Measurements from ENCODE around the gene RMI1.

The RMI1 gene

DNA sequence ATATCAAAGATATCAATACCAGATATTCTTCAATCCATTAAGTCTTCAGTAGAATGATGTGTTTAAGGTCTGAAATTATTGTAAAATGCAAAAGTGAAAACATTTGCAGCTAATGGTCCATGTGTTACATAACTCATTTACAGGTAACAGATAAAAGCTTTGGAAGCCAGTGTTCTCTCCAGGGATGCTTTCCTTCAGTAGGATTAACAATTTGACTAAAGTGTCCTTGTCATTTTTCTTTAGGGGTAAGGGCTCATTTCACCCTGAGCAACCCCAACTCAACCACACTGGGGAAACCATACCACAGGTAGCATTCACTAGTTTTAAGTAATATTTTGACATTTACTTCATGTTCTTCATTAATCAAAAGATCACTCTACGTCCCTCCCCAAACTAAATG lies 13.5 kb upstream of the RMI1 start:
- TF ChIP-seq, protein P1, sequence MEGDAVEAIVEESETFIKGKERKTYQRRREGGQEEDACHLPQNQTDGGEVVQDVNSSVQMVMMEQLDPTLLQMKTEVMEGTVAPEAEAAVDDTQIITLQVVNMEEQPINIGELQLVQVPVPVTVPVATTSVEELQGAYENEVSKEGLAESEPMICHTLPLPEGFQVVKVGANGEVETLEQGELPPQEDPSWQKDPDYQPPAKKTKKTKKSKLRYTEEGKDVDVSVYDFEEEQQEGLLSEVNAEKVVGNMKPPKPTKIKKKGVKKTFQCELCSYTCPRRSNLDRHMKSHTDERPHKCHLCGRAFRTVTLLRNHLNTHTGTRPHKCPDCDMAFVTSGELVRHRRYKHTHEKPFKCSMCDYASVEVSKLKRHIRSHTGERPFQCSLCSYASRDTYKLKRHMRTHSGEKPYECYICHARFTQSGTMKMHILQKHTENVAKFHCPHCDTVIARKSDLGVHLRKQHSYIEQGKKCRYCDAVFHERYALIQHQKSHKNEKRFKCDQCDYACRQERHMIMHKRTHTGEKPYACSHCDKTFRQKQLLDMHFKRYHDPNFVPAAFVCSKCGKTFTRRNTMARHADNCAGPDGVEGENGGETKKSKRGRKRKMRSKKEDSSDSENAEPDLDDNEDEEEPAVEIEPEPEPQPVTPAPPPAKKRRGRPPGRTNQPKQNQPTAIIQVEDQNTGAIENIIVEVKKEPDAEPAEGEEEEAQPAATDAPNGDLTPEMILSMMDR (IDR thresholded peaks at IDR 0.05; ENCODE audit: low read depth, low read length, missing control alignments), result no peak
- DNase-seq (ENCODE audit: low read depth), result no peak
- H3K4me3 ChIP-seq (ENCODE audit: low read depth, low read length), result no peak overlapping the region

DNA sequence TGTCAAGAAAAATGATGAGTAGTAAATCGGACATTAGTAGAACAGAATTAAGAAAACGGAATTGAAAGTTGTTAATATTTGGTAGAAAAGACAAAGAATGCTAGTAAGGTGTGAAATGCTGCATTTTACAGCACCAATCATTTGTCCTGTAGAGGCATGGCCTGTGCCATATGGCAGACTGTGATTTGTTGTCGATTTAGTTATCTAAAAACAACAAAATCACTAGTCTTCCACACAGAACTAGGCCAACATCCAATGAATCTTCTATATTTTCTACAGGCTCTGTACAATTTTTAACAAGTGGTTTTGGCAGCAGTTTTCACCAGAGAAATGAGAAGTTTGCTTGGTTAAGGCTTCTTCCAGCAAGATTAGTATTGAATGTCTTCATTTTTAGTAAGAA lies 11.0 kb upstream of the RMI1 start:
- TF ChIP-seq, protein P1 (IDR thresholded peaks at IDR 0.05; ENCODE audit: low read depth, low read length, missing control alignments), result no peak
- no peak for DNase-seq (ENCODE audit: low read depth)
- no peak overlapping the region for H3K4me3 ChIP-seq (ENCODE audit: low read depth, low read length)

DNA sequence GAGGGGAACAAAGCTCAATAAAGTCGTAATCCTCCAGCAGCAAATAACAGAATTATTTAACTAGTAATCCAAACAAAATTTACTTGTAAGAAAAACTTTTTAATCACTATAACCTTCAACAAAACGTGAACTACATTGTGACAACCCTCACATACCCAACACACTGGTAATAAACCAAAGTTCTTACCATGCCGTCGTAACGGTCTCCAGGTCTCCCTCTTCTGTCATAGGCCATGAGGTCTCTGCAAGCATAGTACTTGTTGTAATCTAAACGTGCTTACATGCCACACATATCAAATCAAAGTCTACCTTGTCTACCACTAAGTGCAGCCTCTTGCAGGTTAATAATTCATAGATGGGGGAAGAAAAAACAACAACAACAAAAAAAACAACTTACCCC lies 9.1 kb upstream of the RMI1 start:
- TF ChIP-seq, protein P1 (IDR thresholded peaks at IDR 0.05; ENCODE audit: low read depth, low read length, missing control alignments), result no peak
- no peak for DNase-seq (ENCODE audit: low read depth)
- no peak overlapping the region for H3K4me3 ChIP-seq (ENCODE audit: low read depth, low read length)

DNA sequence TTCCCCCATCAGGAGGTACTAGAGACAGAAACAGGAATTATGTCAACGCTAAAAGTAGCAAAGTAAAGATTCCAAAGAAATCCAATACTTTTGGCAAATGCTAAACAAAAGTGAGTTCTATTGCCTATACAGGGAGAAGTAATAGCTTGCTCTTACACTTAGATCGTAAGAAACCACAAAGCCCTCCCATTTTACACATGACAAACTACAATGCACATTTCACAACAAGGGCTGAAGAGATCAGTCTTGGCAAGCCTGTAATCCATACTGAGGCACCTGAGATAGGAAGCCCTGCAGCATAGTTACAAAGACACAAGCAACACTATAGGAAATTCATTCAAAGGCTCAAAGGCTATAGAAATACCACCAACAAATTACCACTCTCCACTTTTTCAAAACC lies 8.3 kb upstream of the RMI1 start:
- no peak overlapping the region for H3K4me3 ChIP-seq (ENCODE audit: low read depth, low read length)
- no peak for DNase-seq (ENCODE audit: low read depth)
- TF ChIP-seq, protein P1 (IDR thresholded peaks at IDR 0.05; ENCODE audit: low read depth, low read length, missing control alignments), result no peak

DNA sequence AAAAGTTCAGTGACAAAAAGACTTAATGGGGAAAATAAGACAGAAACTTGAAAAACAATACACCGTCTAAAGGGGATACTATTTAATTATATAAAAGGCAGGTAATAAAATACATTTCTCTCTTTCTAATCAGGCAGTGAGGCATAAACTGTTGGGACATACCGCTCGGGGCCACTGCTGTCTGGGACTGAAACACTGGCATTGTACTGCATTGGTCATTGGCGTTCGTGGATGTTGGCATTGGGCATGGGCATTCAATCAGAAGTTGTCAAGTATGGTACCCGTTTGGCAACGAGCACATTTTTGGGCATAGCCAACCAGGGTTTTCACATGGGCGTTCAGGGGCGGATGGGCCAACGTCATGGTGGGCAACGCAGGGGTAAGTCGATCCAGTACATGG lies 5.3 kb upstream of the RMI1 start:
- TF ChIP-seq, protein P1 (IDR thresholded peaks at IDR 0.05; ENCODE audit: low read depth, low read length, missing control alignments), result no peak
- no peak overlapping the region for H3K4me3 ChIP-seq (ENCODE audit: low read depth, low read length)
- DNase-seq (ENCODE audit: low read depth), result no peak

DNA sequence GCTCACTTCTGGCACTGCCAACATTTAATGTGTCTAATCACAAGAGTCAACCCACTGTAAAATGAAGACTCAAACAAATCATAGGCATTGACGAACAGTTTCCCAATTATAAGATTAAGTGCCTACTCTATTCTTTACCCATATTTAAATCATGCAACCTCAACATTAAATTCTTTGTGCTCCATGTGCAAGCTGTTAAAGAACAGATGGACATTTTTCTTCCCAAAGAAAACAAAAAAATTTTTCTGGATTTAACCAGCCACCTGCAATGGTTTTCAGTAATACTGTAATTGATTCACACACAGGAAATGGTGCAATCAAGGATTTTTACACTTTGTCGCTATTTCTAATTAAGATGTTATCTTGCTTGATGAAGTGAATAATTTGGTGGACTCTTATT lies 4.2 kb upstream of the RMI1 start:
- H3K4me3 ChIP-seq (ENCODE audit: low read depth, low read length), result no peak overlapping the region
- TF ChIP-seq, protein P1 (IDR thresholded peaks at IDR 0.05; ENCODE audit: low read depth, low read length, missing control alignments), result no peak
- DNase-seq (ENCODE audit: low read depth), result no peak

DNA sequence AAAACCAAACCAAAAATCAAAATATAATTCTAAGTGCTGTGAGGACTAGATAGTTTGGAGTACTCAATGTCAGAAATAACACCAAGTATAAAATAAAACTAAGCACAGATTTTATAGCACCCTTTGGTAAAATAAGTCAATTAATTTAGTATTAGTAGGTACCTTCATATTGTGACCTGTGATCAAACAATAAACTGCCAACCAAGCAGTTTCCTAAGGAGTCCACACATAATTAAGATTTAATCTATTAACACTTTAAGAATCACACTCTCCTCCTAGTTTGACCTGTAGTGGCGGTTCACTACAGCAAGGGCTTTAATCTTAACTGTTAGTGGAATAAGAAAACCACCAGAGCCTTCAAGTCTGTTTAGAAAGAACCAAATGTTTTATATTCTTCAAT lies 3.4 kb upstream of the RMI1 start:
- DNase-seq (ENCODE audit: low read depth), result no peak
- no peak overlapping the region; the same call in 1 of the 2 replicates for H3K4me3 ChIP-seq (ENCODE audit: low read depth, low read length)
- TF ChIP-seq, protein P1 (IDR thresholded peaks at IDR 0.05; ENCODE audit: low read depth, low read length, missing control alignments), result no peak

Measured in GM12864 (cell line).